Endothelial cell of umbilical vein (primary cell): ENCODE data around the gene CDK5RAP2. TPM values are rescaled to one million over a fixed set of nuclear protein-coding genes. Genes with fewer than 3 reads are reported as not detected.

Experiments used
- BruUV-seq: library from RNA; stranded (reverse); fragments of 400-500 nt; replicated peaks from 2 replicates; lab custom pipeline; 2021; lab: Mats Ljungman, UMichigan
- CTCF ChIA-PET: fragments of 300-600, 350-600 bp; sonication (Branson Sonifier 250); formaldehyde crosslinking; loops from one replicate; lab custom pipeline; 2021; ENCODE audit warnings: antibody characterized with exemption, inconsistent platforms; lab: Charles Lee
- POLR2A ChIA-PET: fragments of 300-600, 350-600 bp; sonication (Branson Sonifier 250); formaldehyde crosslinking; loops from one replicate; lab custom pipeline; 2021; ENCODE audit warnings: antibody characterized with exemption, inconsistent platforms; lab: Charles Lee
- DNase-seq: peaks from one replicate; pipeline ENCODE4 v3.0.0-alpha.2; 2011; ENCODE audit warnings: low read depth, low spot score
- FAIRE-seq: peaks from 2 replicates; lab custom pipeline; 2011; peaks lifted over from hg19 to GRCh38; lab: Jason Lieb, UNC
- H2AFZ ChIP-seq: 2 replicates; pipeline ENCODE4 v1.6.0; 2012; ENCODE audit warnings: low read depth, low read length, control low read depth, inconsistent platforms
- H3K27ac ChIP-seq: 2 replicates; pipeline ENCODE4 v1.5.1; 2011; ENCODE audit warnings: low read depth, mild to moderate bottlenecking, control low read depth, low read length, moderate library complexity; ENCODE audit not compliant: insufficient read depth
- H3K27me3 ChIP-seq, 2 experiments: 2 replicates each; pipeline versions ENCODE4 v1.6.0 to v1.6.1; 2011; ENCODE audit warnings: low read length in 2 of 2, mixed read lengths in 1 of 2; ENCODE audit not compliant: control insufficient read depth in 2 of 2, insufficient read depth in 2 of 2
- H3K36me3 ChIP-seq, 2 experiments: 2 replicates in 1 of 2; 3 replicates in 1 of 2; pipeline ENCODE4 v1.5.1; 2011; ENCODE audit warnings: low read length in 2 of 2, mild to moderate bottlenecking in 1 of 2, moderate library complexity in 1 of 2; ENCODE audit not compliant: control insufficient read depth in 2 of 2, insufficient read depth in 2 of 2; ENCODE audit errors: extremely low read depth in 1 of 2
- H3K4me1 ChIP-seq: 3 replicates; pipeline ENCODE4 v1.5.1; 2011; ENCODE audit warnings: mild to moderate bottlenecking, low read length; ENCODE audit not compliant: control insufficient read depth, insufficient read depth; ENCODE audit errors: extremely low read depth
- H3K4me2 ChIP-seq: 2 replicates; pipeline ENCODE4 v1.6.1; 2011; ENCODE audit warnings: low read length, control low read depth, mixed read lengths; ENCODE audit not compliant: insufficient read depth
- H3K4me3 ChIP-seq, 3 experiments: fragments of 200-600 bp in 1 of 3; sonication (generic), shearing (Covaris generic) in 1 of 3; replicated peaks in 1 of 3; 2 replicates each; pipeline ENCODE4 v1.5.1; 2011 to 2016; ENCODE audit warnings: control low read depth in 3 of 3, low read length in 3 of 3, mild to moderate bottlenecking in 2 of 3, inconsistent platforms in 1 of 3, low read depth in 1 of 3, moderate library complexity in 1 of 3; ENCODE audit not compliant: insufficient read depth in 1 of 3
- H3K79me2 ChIP-seq: 2 replicates; pipeline ENCODE4 v1.6.0; 2012; ENCODE audit warnings: low read length, inconsistent platforms; ENCODE audit not compliant: control insufficient read depth, insufficient read depth
- H3K9ac ChIP-seq: replicated peaks from 2 replicates; pipeline ENCODE3; 2011; ENCODE audit warnings: low read length, control low read depth; ENCODE audit not compliant: insufficient read depth; ENCODE audit errors: extremely low read depth
- H3K9me1 ChIP-seq: replicated peaks from 3 replicates; pipeline ENCODE4 v1.6.0; 2011; ENCODE audit warnings: mild to moderate bottlenecking, low read length; ENCODE audit not compliant: control insufficient read depth, insufficient read depth; ENCODE audit errors: extremely low read depth
- H3K9me3 ChIP-seq: replicated peaks from 2 replicates; pipeline ENCODE4 v1.5.1; 2012; ENCODE audit warnings: low read length, inconsistent platforms; ENCODE audit not compliant: control insufficient read depth, insufficient read depth
- H4K20me1 ChIP-seq: replicated peaks from 2 replicates; pipeline ENCODE3; 2011; ENCODE audit warnings: mild to moderate bottlenecking, low read length; ENCODE audit not compliant: control insufficient read depth, insufficient read depth; ENCODE audit errors: extremely low read depth
- EZH2 ChIP-seq: IDR thresholded peaks from 2 replicates; pipeline ENCODE4 v1.6.1; 2012; ENCODE audit warnings: borderline replicate concordance, low read depth, mild to moderate bottlenecking, moderate library complexity, low read length, inconsistent platforms; ENCODE audit not compliant: severe bottlenecking
- GATA2 ChIP-seq: IDR thresholded peaks from 2 replicates; pipeline ENCODE4 v1.7.0; 2011; ENCODE audit warnings: low read depth, mild to moderate bottlenecking, moderate library complexity, mixed read lengths, low read length; ENCODE audit not compliant: insufficient read length, insufficient read depth
- JUN ChIP-seq: IDR thresholded peaks from 2 replicates; pipeline ENCODE4 v1.6.1; 2011; ENCODE audit warnings: borderline replicate concordance, low read depth; ENCODE audit not compliant: insufficient read length, insufficient read depth
- MYC ChIP-seq: IDR thresholded peaks from one replicate; pipeline ENCODE4 v1.6.1; 2011; ENCODE audit warnings: mild to moderate bottlenecking, low read depth, low read length
- POLR2A ChIP-seq: IDR thresholded peaks from 2 replicates; pipeline ENCODE4 v1.6.1; 2012; ENCODE audit warnings: low read depth, mild to moderate bottlenecking, control low read depth, low read length
- POLR2AphosphoS5 ChIP-seq: IDR thresholded peaks from 2 replicates; pipeline ENCODE4 v1.6.1; 2012; ENCODE audit warnings: low read depth, mild to moderate bottlenecking, control low read depth, low read length, moderate library complexity; ENCODE audit not compliant: insufficient read depth
- dilution Hi-C: fragments of 300-500 bp; cut with MboI; formaldehyde crosslinking; loops from one replicate; pipeline ENCODE4 v1.15.0; 2019; ENCODE audit warnings: low sequenced_read_pairs; ENCODE audit not compliant: extremely low pct_ligation_motif_present
- intact Hi-C: fragments of 100-400 bp; cut with micrococcal nuclease; formaldehyde crosslinking; loops from one replicate; pipeline ENCODE4 v1.10.0; 2022
- polyA plus RNA-seq, 4 experiments: library from polyadenylated mRNA; depleted of rRNA in 3 of 4; stranded (reverse) in 3 of 4; unstranded in 1 of 4; fragments of >200 nt; gene quantifications; 2 replicates each; pipeline versions ENCODE4 v1.2.1 to v1.2.3, GENCODE V29; 2011 to 2012; ENCODE audit warnings: missing spikeins in 1 of 4
- total RNA-seq: library from RNA; stranded (reverse); gene quantifications from 2 replicates; pipeline ENCODE4 v1.2.3, GENCODE V29; 2021
- TF ChIP-seq, protein P1 (sequence below): IDR thresholded peaks from 2 replicates; pipeline ENCODE4 v1.6.1; 2011; ENCODE audit not compliant: insufficient read depth, insufficient read length

Gene CDK5RAP2
- total and polyA plus RNA-seq, 2 donors (not counting 3 experiments of a cell fraction or from before 2014, with no cell fraction given): 17.5 to 56.7 TPM

DNA sequence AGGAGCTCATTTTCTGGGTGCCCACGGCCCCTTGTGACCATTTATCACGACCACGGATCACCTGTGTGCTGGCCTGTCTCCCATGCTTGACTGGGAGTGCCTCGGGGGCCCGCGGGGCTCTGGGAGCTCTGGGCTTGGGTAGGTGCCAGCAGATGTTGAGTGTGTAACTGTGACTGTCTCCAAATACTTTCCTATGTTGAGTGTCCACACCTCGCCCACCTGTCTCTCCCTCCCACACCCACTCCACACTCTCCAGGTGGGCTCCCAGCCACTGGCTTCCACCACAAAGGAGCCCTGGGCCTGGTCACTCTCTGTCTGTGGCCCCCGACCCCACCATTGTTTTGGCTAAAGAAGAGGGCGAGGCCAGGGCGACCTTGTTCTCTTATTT lies 196.4 kb downstream of the CDK5RAP2 start:
- Histone ChIP-seq H3K4me1 (no peaks in the 10 kb centered on the region), H3K27ac (no peak overlapping the region), H3K36me3 (no peaks in the 10 kb centered on the region), H2AFZ (no peak overlapping the region), H3K27me3 (no peaks in the 10 kb centered on the region), H3K9me1 (no peaks in the 10 kb centered on the region), H3K4me3 (no peak overlapping the region), H4K20me1 (no peaks in the 10 kb centered on the region), H3K79me2 (no peaks in the 10 kb centered on the region), H3K4me2 (no peak overlapping the region), H3K9me3 (no peaks in the 10 kb centered on the region), H3K9ac (no peak overlapping the region)
- no TSS peak for BruUV-seq
- intact Hi-C loops: no loop called here
- FAIRE-seq: no peak
- no peak for DNase-seq
- ChIA-PET CTCF (interaction anchor here (1.5 to 1.9 kb wide), 2 partner anchors 17 to 31 kb away, joined by 3 to 7 read pairs; no protein-coding TSS in a partner anchor), POLR2A (no interaction called here)
- dilution Hi-C loops: no loop called here
- TF ChIP-seq EZH2: no peak
- no peak for TF ChIP-seq POLR2A
- no peak for TF ChIP-seq POLR2AphosphoS5
- TF ChIP-seq MYC: no peak
- TF ChIP-seq, protein P1, sequence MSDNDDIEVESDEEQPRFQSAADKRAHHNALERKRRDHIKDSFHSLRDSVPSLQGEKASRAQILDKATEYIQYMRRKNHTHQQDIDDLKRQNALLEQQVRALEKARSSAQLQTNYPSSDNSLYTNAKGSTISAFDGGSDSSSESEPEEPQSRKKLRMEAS: no peak
- no peak for TF ChIP-seq GATA2

- BruUV-seq: no TSS peak
- intact Hi-C loops (no loop called here), dilution Hi-C loops (no loop called here)
- Histone ChIP-seq H3K27me3 (no peaks in the 10 kb centered on the region), H3K9ac (no peak overlapping the region), H3K27ac (no peak overlapping the region), H3K79me2 (no peaks in the 10 kb centered on the region), H4K20me1 (no peaks in the 10 kb centered on the region), H3K4me1 (no peaks in the 10 kb centered on the region), H3K9me3 (no peaks in the 10 kb centered on the region), H3K4me2 (no peak overlapping the region), H2AFZ (no peak overlapping the region), H3K4me3 (no peak overlapping the region), H3K9me1 (no peaks in the 10 kb centered on the region), H3K36me3 (no peaks in the 10 kb centered on the region)
- no peak for TF ChIP-seq JUN
- no peak for TF ChIP-seq POLR2AphosphoS5
- TF ChIP-seq EZH2: no peak
- no peak for TF ChIP-seq MYC
- no peak for TF ChIP-seq GATA2
- TF ChIP-seq, protein P1: no peak
- no peak for TF ChIP-seq POLR2A
- CTCF ChIA-PET: no interaction called here
- POLR2A ChIA-PET: no interaction called here
- no peak for DNase-seq
- FAIRE-seq: no peak
Measured at GRCh38 chr9:120382453-120382852, 197.5 kb downstream of the CDK5RAP2 start.
